Psoas muscle (tissue), 8 donors: ENCODE data around the gene ATXN3L. TPM values are rescaled to one million over a fixed set of nuclear protein-coding genes. Genes with fewer than 3 reads are reported as not detected.
"Not testable (repeated sequence)": the region's sequence is repeated elsewhere in the genome, so short reads cannot be mapped to it uniquely, and the experiment has no call there.

Experiments used
- ATAC-seq, 4 donors: fragments of 200-7000 bp; cut with Tn5 transposase; one replicate each; pipeline ENCODE4 v1.9.1; 2020; ENCODE audit warnings: moderate library complexity in 3 of 4, mild to moderate bottlenecking in 2 of 4
- DNase-seq, 2 donors: peaks; one replicate each; pipeline ENCODE4 v3.0.0-alpha.2; 2020
- H3K27ac ChIP-seq: fragments of 200-600 bp; one replicate; pipeline ENCODE4 v1.8.0; 2022
- H3K27me3 ChIP-seq, 3 donors: fragments of 200-600 bp in 1 of 3; one replicate each; pipeline versions ENCODE4 v1.6.1 to v1.8.0; 2013 to 2022; ENCODE audit warnings: low read length in 2 of 3, mild to moderate bottlenecking in 2 of 3, moderate library complexity in 1 of 3; ENCODE audit not compliant: insufficient read depth in 3 of 3
- H3K36me3 ChIP-seq, 2 donors: fragments of 200-600 bp in 1 of 2; one replicate each; pipeline versions ENCODE4 v1.6.1 to v1.8.0; 2013 to 2022; ENCODE audit warnings: low read depth in 1 of 2, mild to moderate bottlenecking in 1 of 2, moderate library complexity in 1 of 2; ENCODE audit not compliant: insufficient read depth in 1 of 2
- H3K4me1 ChIP-seq: fragments of 200-600 bp; one replicate; pipeline ENCODE4 v1.8.0; 2022
- H3K4me3 ChIP-seq: fragments of 200-600 bp; one replicate; pipeline ENCODE4 v1.8.0; 2022; ENCODE audit warnings: mild to moderate bottlenecking
- H3K9me3 ChIP-seq: fragments of 200-600 bp; one replicate; pipeline ENCODE4 v1.8.0; 2022
- CTCF ChIP-seq: fragments of 200-600 bp; IDR thresholded peaks from one replicate; pipeline ENCODE4 v1.8.0; 2022; ENCODE audit warnings: antibody characterized with exemption
- WGBS, 3 donors: extraction: QIAGEN DNeasy Blood & Tissue Kit; methylation state at CpG; one replicate each; pipeline versions ENCODE4 v1.1.6 to v1.1.7; 2013; 5-methylcytosine and 5-hydroxymethylcytosine counted together
- intact Hi-C, 2 donors: fragments of 100-400 bp; cut with DNase I; formaldehyde crosslinking; loops; one replicate each; pipeline versions ENCODE4 v1.11.0 to v1.14.2; 2022
- polyA plus RNA-seq, 3 donors: library from polyadenylated mRNA; stranded (reverse); fragments of 200-250 nt; gene quantifications; one replicate each; pipeline ENCODE4 v1.2.3, GENCODE V29; 2013
- total RNA-seq, 4 donors: library from RNA; stranded (reverse); fragmentation: NEBNext Ultra II Directional in 2 of 4; extraction: Animal tissue kit (Norgen Biotek cat#: 25700) in 2 of 4; gene quantifications; one replicate each; pipeline versions ENCODE4 v1.2.1 to v1.2.4, GENCODE V29; 2021 to 2023
- donor health status: healthy with polysubstance abuse.
- donor health status: DM: no; HTN: no; CAD: no; lungs with moderate emphysema.
- donor health status: Bipolar disorder and iron deficiency.
- donor health status: healthy.
- donor health status: DM: yes; HTN: yes; CAD: no.
- donor health status: DM: no; HTN: no; CAD: no.
- donor health status: DM: no; HTN: no; CAD: no.
- donor health status: DM: yes; HTN: yes; CAD: no.

Gene ATXN3L
- total and polyA plus RNA-seq, 7 donors: not detected

- 76 to 97% (median 91%) methylated on average over 2 of the region's 2 CpGs for WGBS, 3 donors
- intact Hi-C loops: no loop called here
- ATAC-seq (no peak), DNase-seq (no peak)
- Histone ChIP-seq H3K27ac (no peak overlapping the region), H3K36me3 (no peaks in the 10 kb centered on the region), H3K27me3 (peaks cover 0 to 4% (median 0%) of the 10 kb centered on the region in 3 donors), H3K9me3 (no peaks in the 10 kb centered on the region), H3K4me1 (no peaks in the 10 kb centered on the region), H3K4me3 (no peak overlapping the region)
- TF ChIP-seq CTCF: no peak
Measured at GRCh38 chrX:13305108-13305507, 14.7 kb downstream of the ATXN3L start.

- intact Hi-C loops: no loop called here
Measured at GRCh38 chrX:13304052-13304451, 15.8 kb downstream of the ATXN3L start.

GRCh38 chrX:13303248-13303647 is 16.6 kb downstream of the ATXN3L start:
- H3K27me3 ChIP-seq, H3K9me3 ChIP-seq, H3K4me3 ChIP-seq, H3K27ac ChIP-seq, H3K36me3 ChIP-seq, DNase-seq, intact Hi-C loops, H3K4me1 ChIP-seq, ATAC-seq: not testable (repeated sequence)
- 66 to 90% (median 86%) methylated on average over 2 of the region's 2 CpGs for WGBS, 3 donors

More at GRCh38 chrX:13304052-13304451, 15.8 kb downstream of the ATXN3L start:
- H3K9me3 ChIP-seq: no peaks in the 10 kb centered on the region
- H3K27me3 ChIP-seq: peaks cover 0 to 4% (median 0%) of the 10 kb centered on the region in 3 donors
- ATAC-seq (no peak), DNase-seq (no peak)
- no peak for TF ChIP-seq CTCF
- H3K36me3 ChIP-seq: no peaks in the 10 kb centered on the region
- H3K4me1 ChIP-seq: no peaks in the 10 kb centered on the region
- 76 to 82% (median 80%) methylated on average over 3 of the region's 3 CpGs for WGBS, 3 donors
- no peak overlapping the region for H3K27ac ChIP-seq
- H3K4me3 ChIP-seq: no peak overlapping the region

- no peak overlapping the region for H3K4me3 ChIP-seq
- H3K36me3 ChIP-seq: no peaks in the 10 kb centered on the region
- no peak for TF ChIP-seq CTCF
- H3K9me3 ChIP-seq: no peaks in the 10 kb centered on the region
- 76 to 96% (median 84%) methylated on average over 4 of the region's 4 CpGs for WGBS, 3 donors
- no peaks in the 10 kb centered on the region for H3K27me3 ChIP-seq
- no peak overlapping the region for H3K27ac ChIP-seq
- DNase-seq (no peak), ATAC-seq (no peak)
- intact Hi-C loops: no loop called here
- no peaks in the 10 kb centered on the region for H3K4me1 ChIP-seq
Measured at GRCh38 chrX:13298836-13299235, 21.0 kb downstream of the ATXN3L start.

- ATAC-seq: no peak
- no peak overlapping the region for H3K4me3 ChIP-seq
- WGBS, 3 donors: 72 to 85% (median 80%) methylated on average over 5 of the region's 5 CpGs
- DNase-seq: no peak
- intact Hi-C loops: no loop called here
- H3K4me1 ChIP-seq: no peaks in the 10 kb centered on the region
- TF ChIP-seq CTCF: no peak
- H3K9me3 ChIP-seq: no peaks in the 10 kb centered on the region
- no peak overlapping the region for H3K27ac ChIP-seq
- H3K36me3 ChIP-seq: no peaks in the 10 kb centered on the region
- H3K27me3 ChIP-seq: peaks cover 0 to 3% (median 0%) of the 10 kb centered on the region in 3 donors
Measured at GRCh38 chrX:13295841-13296240, 24.0 kb downstream of the ATXN3L start.
